HK-2 (cell line): ENCODE data around the gene DSP.

ENCODE experiments used
- DNase-seq: peaks from one replicate; pipeline ENCODE4 v3.0.0-alpha.2; 2018; ENCODE audit not compliant: unreplicated experiment

DSP gene

DNA sequence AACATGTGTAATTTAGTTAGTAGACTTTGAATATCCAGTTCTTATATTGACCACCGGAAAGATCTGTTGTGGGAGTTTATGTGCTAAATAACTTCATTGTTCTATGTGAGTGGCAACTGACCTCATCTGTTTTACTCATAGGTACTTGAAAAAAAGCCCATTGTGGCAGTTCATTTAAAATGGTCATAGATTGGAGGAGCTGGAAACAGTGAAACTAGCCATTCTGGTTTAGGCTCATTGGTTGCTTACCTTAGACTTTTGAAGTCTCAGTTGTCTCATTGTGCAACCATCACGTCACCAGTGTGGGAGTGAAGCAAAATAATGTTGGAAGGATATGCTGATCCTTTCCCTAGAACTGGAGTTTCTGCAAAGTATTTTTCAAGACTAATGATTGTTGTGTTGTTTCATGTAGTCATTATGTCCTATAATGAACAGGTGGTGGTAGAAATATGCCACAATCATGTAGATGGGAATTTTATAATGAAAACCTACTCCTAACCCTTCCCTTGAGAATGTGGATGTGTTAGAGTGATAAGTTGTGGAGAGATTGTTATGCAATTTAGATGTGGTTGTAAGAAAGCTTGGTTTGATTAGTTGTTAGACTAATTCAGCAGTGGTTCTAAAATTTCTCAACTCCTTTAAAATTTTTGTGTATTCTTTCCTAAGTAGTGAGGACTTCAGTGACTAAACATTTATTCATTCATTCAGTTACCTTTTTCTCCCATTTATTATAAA lies 18.3 kb downstream of the DSP start:
- no peak for DNase-seq

DNA sequence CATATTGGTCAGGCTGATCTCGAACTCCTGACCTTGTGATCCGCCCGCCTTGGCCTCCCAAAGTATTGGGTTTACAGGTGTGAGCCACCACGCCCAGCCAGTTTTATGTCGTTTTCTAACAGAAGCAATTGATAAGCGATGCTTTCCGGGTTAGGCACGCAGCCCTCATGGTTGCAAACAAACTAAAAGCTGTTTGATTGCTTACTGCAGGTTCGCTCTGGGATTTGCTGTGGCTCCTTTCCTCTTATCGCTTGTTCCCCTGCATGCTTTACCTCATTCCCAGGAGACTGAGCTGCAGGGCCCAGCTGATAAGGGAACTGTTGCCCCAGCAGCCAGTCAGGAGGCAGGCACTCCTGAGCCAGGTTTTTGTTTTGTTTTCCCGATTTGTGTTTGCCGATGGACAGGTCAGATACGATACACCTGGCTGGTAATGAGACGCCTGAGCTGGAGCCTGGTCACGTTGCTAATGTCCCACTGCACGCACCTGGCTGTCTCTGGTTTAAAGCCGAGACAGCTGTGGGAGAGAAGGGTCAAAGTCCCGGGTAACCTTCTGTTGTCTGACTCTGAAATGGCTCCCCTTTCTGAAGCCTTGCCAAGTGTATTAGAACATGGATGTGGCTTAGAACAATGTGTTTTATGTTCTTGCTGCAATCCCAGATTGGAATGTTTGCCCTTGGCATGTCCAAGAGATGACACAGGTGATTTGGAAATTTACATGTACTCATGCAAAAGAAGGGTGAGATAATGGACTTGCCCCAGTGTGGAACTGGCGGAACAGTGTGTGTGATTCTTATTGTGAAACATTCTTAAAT lies 19.9 kb downstream of the DSP start:
- no peak for DNase-seq

DNA sequence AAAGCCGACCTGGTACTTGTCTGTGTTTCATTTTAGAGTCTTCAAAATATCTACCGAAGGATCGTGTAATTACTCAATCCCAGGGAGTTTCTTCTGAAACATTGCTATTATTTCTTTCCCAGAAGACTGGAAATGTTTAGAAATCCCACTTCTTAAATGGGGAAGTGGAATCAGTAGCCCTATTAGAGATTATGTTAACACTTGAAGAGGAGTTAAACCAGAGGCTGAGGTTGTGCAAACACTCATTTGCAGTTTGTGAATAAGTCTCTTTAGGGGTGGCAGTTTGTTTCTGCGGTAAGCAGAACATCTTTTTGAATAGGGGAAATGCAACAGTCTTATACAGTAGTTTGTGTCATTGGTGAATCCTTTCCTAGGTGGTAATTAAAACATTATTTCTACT lies 21.3 kb downstream of the DSP start:
- no peak for DNase-seq

DNA sequence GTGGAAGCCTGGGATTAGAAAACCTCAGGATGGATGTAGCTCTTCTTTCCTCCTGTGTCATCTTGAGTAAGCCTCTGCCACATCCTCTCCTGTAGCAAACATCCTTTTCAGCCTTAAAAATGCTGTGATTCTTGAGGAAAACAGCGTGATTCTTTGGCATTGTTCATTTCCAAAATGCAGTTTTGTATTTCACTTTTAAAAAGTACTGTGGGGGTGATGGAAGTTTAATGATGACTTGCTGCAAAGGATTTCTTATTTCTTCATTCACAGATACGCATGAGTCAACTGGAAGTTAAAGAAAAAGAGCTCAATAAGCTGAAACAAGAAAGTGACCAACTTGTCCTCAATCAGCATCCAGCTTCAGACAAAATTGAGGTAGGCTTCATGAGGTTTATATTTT lies 24.6 kb downstream of the DSP start:
- DNase-seq: no peak

DNA sequence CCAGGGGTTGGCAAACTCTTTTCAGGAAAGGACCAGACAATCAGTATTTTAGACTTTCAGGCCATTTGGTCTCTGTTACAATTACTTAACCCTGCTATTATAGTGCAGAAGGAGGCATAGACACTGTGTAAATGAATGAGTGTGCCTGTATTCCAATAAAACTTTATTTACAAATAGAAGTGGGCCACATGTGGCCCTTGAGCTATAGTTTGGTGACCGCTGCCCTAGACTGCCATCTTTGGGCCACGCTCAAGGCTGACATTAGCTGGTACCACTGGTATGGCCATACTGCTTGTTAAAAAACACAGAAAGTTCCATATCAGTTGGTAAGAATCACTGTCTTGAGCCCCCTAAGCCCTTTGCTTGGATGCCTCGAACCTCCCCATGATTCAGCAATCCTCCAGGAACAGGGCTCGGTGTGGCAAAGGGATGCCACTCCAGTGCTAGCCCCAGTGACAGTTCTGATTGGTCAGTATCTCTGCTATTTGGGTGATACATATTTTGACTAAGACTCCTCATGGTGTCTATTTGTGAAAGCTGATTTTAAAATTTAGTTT lies 25.2 kb downstream of the DSP start:
- DNase-seq: no peak

DNA sequence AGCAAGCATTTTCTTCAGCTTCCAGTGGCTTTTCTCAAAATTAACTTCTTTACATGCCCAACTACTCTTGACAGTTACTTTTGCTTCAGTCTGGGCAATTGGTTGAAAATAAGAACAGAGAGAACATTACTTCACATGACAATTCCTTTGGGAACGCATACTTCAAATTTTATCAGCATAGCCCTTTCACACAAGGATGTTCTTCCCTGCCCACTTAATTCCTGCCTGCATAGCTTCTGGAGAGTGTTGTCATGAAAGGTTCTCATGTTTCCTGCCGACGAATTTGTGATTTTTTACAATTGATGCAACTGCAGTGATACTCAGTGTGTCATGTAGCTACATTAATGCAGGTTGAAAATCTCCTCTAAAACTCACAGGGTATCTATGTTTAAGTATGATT lies 26.6 kb downstream of the DSP start:
- no peak for DNase-seq

DNA sequence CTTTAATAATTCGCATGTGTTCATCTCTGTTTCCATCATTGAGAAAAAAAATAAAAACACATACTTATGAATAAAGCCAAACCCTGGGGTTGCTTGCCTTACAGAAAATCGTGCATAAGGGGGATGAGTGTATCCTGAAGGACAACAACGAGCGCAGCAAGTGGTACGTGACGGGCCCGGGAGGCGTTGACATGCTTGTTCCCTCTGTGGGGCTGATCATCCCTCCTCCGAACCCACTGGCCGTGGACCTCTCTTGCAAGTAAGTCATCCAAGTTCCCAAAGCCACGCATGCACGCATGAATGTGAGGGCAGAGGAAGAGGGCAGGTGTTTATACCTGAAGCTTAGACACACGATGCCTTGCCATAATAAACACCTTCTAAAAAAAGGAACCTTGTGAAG lies 27.6 kb downstream of the DSP start:
- DNase-seq: no peak

DNA sequence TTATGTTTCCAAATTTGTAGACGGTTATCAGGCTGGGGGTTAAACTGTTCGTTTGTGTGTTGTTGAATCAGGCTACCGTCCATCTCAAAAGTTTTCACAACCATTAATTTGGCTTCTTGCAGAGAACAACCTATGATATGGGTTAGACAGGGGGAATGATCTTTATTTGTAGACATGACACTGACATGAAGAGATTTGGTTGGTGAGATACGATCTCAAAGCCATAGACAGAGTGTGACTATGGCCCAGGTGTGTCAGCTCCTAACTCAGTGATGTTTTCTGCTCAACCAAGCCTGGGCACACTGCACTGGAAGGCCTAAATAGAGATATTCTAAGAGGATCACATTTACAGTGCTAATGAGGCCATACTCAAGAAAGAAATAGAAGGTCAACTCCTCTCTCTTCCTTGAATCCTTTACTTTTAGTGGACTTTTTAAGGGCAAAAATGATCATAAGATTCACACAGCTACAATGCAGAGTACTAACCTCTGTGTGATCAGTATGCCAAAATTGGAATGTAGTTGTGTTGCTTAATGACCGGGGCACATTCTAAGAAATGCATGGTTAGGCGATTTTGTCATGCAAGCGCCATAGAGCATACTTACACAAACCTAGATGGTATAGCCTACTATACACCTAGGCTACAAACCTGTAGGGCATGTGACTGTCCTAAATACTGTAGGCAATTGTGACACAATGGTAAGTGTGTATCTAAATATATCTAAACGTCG lies 30.9 kb downstream of the DSP start:
- DNase-seq: no peak

DNA sequence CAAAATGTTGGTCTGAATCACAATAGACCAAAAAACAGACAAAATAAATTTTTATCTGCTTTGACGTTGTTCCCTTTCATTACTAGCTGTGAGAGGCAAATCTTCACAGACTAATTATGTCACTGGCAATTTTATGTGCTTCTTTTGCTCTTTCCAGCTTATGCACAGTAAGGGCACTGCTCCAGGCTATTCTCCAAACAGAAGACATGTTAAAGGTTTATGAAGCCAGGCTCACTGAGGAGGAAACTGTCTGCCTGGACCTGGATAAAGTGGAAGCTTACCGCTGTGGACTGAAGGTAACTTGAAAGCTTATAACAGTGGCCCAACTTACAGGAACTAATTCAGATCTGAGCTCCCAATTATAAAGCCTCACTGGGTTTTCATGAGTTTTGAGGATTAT lies 33.0 kb downstream of the DSP start:
- DNase-seq: no peak

DNA sequence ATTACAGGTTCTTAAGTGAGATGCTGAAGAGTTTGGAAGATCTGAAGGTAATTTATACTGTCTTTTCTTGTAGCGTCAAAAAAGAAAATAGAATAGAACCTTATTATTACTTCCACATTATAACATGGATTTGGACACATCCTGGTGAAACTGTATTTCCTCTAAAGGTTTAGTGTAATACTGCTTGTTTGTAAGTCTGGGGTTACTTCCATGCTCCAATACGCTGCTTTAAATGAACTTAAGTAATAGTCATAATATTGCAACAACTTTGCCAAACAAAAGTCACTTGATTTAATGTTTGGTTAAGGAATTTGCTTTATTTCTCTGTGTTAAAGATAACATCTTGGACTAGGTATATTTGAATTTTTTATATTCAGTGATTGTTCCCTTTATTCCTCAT lies 37.0 kb downstream of the DSP start:
- DNase-seq: no peak

DNA sequence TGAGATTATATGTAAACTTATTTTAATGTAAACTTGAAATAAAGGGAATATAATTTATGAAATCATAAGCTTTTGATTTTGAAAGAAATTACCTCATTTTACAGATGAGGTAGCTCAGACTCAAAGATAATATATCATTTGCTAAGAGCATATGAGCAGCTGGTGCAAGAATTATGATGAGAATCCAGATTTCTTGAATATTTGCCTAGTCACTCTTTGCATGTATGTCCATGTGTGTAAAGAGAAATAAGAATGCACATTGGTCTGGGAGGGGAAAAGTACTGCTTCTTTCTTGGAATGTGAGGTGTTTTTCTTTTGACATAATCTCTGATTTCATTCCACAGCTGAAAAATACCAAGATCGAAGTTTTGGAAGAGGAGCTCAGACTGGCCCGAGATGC lies 37.5 kb downstream of the DSP start:
- DNase-seq: no peak

DNA sequence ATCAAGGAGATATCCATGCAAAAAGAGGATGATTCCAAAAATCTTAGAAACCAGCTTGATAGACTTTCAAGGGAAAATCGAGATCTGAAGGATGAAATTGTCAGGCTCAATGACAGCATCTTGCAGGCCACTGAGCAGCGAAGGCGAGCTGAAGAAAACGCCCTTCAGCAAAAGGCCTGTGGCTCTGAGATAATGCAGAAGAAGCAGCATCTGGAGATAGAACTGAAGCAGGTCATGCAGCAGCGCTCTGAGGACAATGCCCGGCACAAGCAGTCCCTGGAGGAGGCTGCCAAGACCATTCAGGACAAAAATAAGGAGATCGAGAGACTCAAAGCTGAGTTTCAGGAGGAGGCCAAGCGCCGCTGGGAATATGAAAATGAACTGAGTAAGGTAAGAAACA lies 38.4 kb downstream of the DSP start:
- DNase-seq: no peak

DNA sequence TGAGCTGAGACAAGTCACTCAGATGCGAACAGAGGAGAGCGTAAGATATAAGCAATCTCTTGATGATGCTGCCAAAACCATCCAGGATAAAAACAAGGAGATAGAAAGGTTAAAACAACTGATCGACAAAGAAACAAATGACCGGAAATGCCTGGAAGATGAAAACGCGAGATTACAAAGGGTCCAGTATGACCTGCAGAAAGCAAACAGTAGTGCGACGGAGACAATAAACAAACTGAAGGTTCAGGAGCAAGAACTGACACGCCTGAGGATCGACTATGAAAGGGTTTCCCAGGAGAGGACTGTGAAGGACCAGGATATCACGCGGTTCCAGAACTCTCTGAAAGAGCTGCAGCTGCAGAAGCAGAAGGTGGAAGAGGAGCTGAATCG lies 39.1 kb downstream of the DSP start:
- DNase-seq: no peak

DNA sequence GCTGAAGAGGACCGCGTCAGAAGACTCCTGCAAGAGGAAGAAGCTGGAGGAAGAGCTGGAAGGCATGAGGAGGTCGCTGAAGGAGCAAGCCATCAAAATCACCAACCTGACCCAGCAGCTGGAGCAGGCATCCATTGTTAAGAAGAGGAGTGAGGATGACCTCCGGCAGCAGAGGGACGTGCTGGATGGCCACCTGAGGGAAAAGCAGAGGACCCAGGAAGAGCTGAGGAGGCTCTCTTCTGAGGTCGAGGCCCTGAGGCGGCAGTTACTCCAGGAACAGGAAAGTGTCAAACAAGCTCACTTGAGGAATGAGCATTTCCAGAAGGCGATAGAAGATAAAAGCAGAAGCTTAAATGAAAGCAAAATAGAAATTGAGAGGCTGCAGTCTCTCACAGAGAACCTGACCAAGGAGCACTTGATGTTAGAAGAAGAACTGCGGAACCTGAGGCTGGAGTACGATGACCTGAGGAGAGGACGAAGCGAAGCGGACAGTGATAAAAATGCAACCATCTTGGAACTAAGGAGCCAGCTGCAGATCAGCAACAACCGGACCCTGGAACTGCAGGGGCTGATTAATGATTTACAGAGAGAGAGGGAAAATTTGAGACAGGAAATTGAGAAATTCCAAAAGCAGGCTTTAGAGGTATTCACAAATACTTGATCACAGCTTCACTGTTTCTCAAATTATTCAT lies 39.6 kb downstream of the DSP start:
- no peak for DNase-seq

DNA sequence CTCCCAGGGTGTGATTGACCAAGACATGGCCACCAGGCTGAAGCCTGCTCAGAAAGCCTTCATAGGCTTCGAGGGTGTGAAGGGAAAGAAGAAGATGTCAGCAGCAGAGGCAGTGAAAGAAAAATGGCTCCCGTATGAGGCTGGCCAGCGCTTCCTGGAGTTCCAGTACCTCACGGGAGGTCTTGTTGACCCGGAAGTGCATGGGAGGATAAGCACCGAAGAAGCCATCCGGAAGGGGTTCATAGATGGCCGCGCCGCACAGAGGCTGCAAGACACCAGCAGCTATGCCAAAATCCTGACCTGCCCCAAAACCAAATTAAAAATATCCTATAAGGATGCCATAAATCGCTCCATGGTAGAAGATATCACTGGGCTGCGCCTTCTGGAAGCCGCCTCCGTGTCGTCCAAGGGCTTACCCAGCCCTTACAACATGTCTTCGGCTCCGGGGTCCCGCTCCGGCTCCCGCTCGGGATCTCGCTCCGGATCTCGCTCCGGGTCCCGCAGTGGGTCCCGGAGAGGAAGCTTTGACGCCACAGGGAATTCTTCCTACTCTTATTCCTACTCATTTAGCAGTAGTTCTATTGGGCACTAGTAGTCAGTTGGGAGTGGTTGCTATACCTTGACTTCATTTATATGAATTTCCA lies 43.9 kb downstream of the DSP start:
- no peak for DNase-seq

DNA sequence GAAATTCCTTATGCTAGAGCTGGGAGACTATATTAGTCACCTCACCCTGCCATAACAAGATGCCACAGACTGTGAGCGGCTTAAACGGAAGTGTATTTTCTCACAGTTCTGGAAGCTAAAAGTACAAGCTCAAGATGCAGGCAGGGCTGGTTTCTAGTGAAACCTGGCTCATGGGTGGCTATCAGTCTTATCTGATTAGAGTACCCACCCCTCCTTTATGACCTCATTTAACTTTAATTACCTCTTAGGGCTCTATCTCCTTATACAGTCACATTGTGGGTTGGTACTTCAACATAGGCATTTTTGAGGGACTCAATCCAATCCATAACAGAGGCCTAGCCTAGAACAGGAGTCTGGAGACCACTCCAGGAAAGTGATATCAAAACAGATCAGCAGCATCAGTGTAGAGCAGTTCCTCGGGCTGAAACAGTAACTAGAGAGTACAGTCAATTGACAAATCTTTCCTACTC lies 46.2 kb downstream of the DSP start:
- no peak for DNase-seq

DNA sequence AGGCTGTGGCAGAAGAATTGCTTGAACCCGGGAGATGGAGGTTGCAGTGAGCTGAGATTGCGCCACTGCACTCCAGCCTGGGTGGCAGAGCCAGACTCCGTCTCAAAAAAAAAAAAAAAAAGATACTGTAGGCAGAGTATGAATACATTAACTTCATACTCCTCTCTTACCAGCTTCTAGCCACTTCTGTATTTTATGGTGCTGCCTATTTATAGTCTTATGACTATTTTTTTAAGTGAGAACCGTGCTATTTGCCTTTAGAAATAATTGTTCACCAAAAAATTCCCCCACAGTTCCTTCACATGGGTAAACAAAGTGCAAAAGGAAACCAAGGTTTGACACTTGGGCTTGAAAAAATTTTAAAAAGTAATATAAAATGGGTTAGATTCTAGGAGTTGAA lies 47.0 kb downstream of the DSP start:
- DNase-seq: no peak

DNA sequence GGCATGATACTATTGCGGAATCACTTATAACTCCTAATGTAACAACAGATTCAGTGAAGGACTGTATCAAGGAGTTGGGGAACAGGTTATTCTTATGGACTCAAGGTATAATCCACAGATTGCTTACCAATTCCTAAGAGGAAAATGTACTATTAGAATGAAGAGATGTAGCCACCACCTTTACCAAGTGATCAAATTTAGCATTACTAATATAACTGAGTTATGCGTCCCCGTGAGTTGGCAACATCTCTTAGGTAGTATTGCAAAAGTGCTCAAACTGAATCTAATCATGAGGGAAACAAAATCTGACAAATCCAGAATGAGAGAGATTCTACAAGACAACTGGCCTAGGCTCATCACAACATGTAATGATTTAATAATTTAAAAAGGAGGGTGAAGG lies 47.8 kb downstream of the DSP start:
- DNase-seq: no peak

DNA sequence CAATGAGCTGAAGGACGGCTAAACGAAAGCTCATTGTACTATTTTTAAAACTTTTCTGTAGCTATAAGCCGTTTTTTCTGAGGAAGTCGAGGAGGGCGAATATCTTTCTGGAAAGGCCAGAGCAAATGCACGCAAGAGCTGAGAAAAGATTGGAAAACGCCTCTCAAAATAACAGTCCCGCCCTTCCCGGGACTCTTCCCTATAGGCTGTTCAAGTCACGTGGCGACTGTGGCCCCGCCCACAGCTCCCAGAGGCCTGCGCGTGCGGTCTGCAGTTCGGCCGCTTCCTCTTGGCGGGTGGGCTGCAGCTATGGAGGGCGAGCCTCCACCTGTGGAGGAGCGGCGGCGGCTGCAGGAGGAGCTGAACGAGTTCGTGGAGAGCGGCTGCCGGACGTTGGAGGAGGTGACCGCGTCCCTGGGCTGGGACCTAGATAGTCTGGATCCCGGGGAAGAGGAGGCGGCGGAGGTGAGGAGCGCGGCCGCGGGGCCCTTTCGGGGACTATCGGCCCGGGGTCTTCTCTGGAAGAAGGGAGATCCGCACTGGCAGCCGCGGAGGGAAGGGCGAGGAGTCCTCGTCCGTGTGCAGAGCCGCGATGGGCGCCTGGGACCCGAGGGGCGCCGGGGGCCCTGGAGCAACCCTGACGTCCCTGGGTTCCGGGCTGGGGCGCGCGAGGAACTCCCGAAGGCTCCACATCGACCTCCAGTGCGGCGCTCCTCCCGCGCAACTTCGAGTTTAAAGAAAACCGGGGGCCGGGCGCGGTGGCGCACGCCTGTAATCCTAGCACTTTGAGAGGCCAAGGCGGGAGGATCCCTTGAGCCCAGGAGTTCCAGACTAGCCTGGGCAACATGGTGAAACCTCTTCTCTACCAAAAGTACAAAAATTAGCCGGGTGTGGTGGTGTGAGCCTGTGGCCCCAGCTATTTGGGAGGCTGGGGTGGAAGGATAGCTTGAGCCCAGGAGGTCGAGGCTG lies 48.8 kb downstream of the DSP start, which contains the start of gene SNRNP48:
Gene SNRNP48, plus strand, starts transcription at position 250 of the 969 bp plus-strand sequence. Its CDS starts 60 bp downstream, at position 310.
- peak; percentile 91 for DNase-seq

DNA sequence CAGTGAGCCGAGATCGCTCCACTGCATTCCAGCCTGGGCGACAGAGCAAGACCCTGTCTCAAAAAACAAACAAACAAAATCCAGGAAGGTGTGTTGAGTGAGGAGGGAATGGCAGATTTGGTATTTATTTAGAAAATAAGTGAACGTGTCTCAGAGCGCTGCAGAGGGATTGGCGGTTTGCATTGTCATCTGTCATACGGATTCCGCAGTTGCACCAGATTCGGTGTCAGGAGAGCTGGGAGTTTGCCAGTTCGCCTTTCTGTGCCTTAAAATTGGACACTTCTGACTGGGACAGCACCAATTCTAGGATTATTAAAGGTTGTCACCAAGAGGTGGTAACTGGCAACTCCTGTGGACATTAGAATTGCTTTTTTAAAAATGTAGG lies 49.4 kb downstream of the DSP start:
- no peak for DNase-seq
